ENCODE measurements around the gene AKIP1.

The AKIP1 gene

GRCh38 chr11:8914661-8915018 is 3.7 kb downstream of the AKIP1 start:
- H3K9ac ChIP-seq (ENCODE audit: low read length in 5 of 5) = no peak overlapping the region
- H3K9me3 ChIP-seq (ENCODE audit: control insufficient read depth in 5 of 5, low read length in 5 of 5) = no peaks in the 10 kb centered on the region
- H3K27ac ChIP-seq (ENCODE audit: low read depth, low read length) = no peak overlapping the region
- peaks cover 5 to 42% (median 33%) of the 10 kb centered on the region in 5 donors for H3K4me1 ChIP-seq (ENCODE audit: control insufficient read depth in 5 of 5, insufficient read depth in 5 of 5, low read length in 5 of 5)
- peak overlapping the region in 2 of 5 donors; percentile 17 to 32 for H3K4me3 ChIP-seq (ENCODE audit: low read depth in 1 of 5, low read length in 5 of 5)
- peaks cover 16 to 36% (median 24%) of the 10 kb centered on the region in 5 donors for H3K36me3 ChIP-seq (ENCODE audit: control insufficient read depth in 5 of 5, insufficient read depth in 5 of 5, low read length in 5 of 5)
- H3K27me3 ChIP-seq (ENCODE audit: control insufficient read depth in 5 of 5, insufficient read depth in 4 of 5, low read length in 5 of 5) = no peaks in the 10 kb centered on the region

GRCh38 chr11:8917157-8917825 is 6.3 kb downstream of the AKIP1 start:
- no peak overlapping the region for H3K27ac ChIP-seq (ENCODE audit: low read depth, low read length)
- peaks cover 2 to 22% (median 18%) of the 10 kb centered on the region in 5 donors for H3K4me1 ChIP-seq (ENCODE audit: control insufficient read depth in 5 of 5, insufficient read depth in 5 of 5, low read length in 5 of 5)
- H3K9me3 ChIP-seq (ENCODE audit: control insufficient read depth in 5 of 5, low read length in 5 of 5) = no peaks in the 10 kb centered on the region
- no peak overlapping the region for H3K9ac ChIP-seq (ENCODE audit: low read length in 5 of 5)
- H3K4me3 ChIP-seq (ENCODE audit: low read depth in 1 of 5, low read length in 5 of 5) = no peak overlapping the region
- no peaks in the 10 kb centered on the region for H3K27me3 ChIP-seq (ENCODE audit: control insufficient read depth in 5 of 5, insufficient read depth in 4 of 5, low read length in 5 of 5)
- peaks cover 16 to 62% (median 49%) of the 10 kb centered on the region in 5 donors for H3K36me3 ChIP-seq (ENCODE audit: control insufficient read depth in 5 of 5, insufficient read depth in 5 of 5, low read length in 5 of 5)

GRCh38 chr11:8922691-8923090 is 11.7 kb downstream of the AKIP1 start:
- Histone ChIP-seq H3K27me3 (ENCODE audit: control insufficient read depth in 5 of 5, insufficient read depth in 4 of 5, low read length in 5 of 5) (no peaks in the 10 kb centered on the region), H3K9ac (ENCODE audit: low read length in 5 of 5) (no peak overlapping the region), H3K4me3 (ENCODE audit: low read depth in 1 of 5, low read length in 5 of 5) (no peak overlapping the region), H3K9me3 (ENCODE audit: control insufficient read depth in 5 of 5, low read length in 5 of 5) (no peaks in the 10 kb centered on the region), H3K36me3 (ENCODE audit: control insufficient read depth in 5 of 5, insufficient read depth in 5 of 5, low read length in 5 of 5) (peaks cover 16 to 71% (median 51%) of the 10 kb centered on the region in 5 donors), H3K4me1 (ENCODE audit: control insufficient read depth in 5 of 5, insufficient read depth in 5 of 5, low read length in 5 of 5) (peaks cover 0 to 2% (median 0%) of the 10 kb centered on the region in 5 donors), H3K27ac (ENCODE audit: low read depth, low read length) (no peak overlapping the region)

- no peak overlapping the region for H3K9ac ChIP-seq (ENCODE audit: low read length in 5 of 5)
- no peaks in the 10 kb centered on the region for H3K9me3 ChIP-seq (ENCODE audit: control insufficient read depth in 5 of 5, low read length in 5 of 5)
- no peak overlapping the region for H3K27ac ChIP-seq (ENCODE audit: low read depth, low read length)
- H3K4me1 ChIP-seq (ENCODE audit: control insufficient read depth in 5 of 5, insufficient read depth in 5 of 5, low read length in 5 of 5) = no peaks in the 10 kb centered on the region
- peaks cover 3 to 41% (median 23%) of the 10 kb centered on the region in 5 donors for H3K36me3 ChIP-seq (ENCODE audit: control insufficient read depth in 5 of 5, insufficient read depth in 5 of 5, low read length in 5 of 5)
- H3K27me3 ChIP-seq (ENCODE audit: control insufficient read depth in 5 of 5, insufficient read depth in 4 of 5, low read length in 5 of 5) = no peaks in the 10 kb centered on the region
- no peak overlapping the region for H3K4me3 ChIP-seq (ENCODE audit: low read depth in 1 of 5, low read length in 5 of 5)
Measured at GRCh38 chr11:8925711-8926110, 14.7 kb downstream of the AKIP1 start.

GRCh38 chr11:8926236-8926635 is 15.2 kb downstream of the AKIP1 start:
- no peak overlapping the region for H3K27ac ChIP-seq (ENCODE audit: low read depth, low read length)
- no peaks in the 10 kb centered on the region for H3K27me3 ChIP-seq (ENCODE audit: control insufficient read depth in 5 of 5, insufficient read depth in 4 of 5, low read length in 5 of 5)
- no peak overlapping the region for H3K9ac ChIP-seq (ENCODE audit: low read length in 5 of 5)
- H3K9me3 ChIP-seq (ENCODE audit: control insufficient read depth in 5 of 5, low read length in 5 of 5) = no peaks in the 10 kb centered on the region
- peaks cover 3 to 36% (median 18%) of the 10 kb centered on the region in 5 donors for H3K36me3 ChIP-seq (ENCODE audit: control insufficient read depth in 5 of 5, insufficient read depth in 5 of 5, low read length in 5 of 5)
- no peaks in the 10 kb centered on the region for H3K4me1 ChIP-seq (ENCODE audit: control insufficient read depth in 5 of 5, insufficient read depth in 5 of 5, low read length in 5 of 5)
- no peak overlapping the region for H3K4me3 ChIP-seq (ENCODE audit: low read depth in 1 of 5, low read length in 5 of 5)

GRCh38 chr11:8927233-8927632 is 16.2 kb downstream of the AKIP1 start:
- Histone ChIP-seq H3K27me3 (ENCODE audit: control insufficient read depth in 5 of 5, insufficient read depth in 4 of 5, low read length in 5 of 5) (no peaks in the 10 kb centered on the region), H3K9me3 (ENCODE audit: control insufficient read depth in 5 of 5, low read length in 5 of 5) (no peaks in the 10 kb centered on the region), H3K4me1 (ENCODE audit: control insufficient read depth in 5 of 5, insufficient read depth in 5 of 5, low read length in 5 of 5) (no peaks in the 10 kb centered on the region), H3K9ac (ENCODE audit: low read length in 5 of 5) (no peak overlapping the region), H3K27ac (ENCODE audit: low read depth, low read length) (no peak overlapping the region), H3K4me3 (ENCODE audit: low read depth in 1 of 5, low read length in 5 of 5) (no peak overlapping the region), H3K36me3 (ENCODE audit: control insufficient read depth in 5 of 5, insufficient read depth in 5 of 5, low read length in 5 of 5) (peaks cover 3 to 26% (median 9%) of the 10 kb centered on the region in 5 donors)

- Histone ChIP-seq H3K9me3 (ENCODE audit: control insufficient read depth in 5 of 5, low read length in 5 of 5) (no peaks in the 10 kb centered on the region), H3K27me3 (ENCODE audit: control insufficient read depth in 5 of 5, insufficient read depth in 4 of 5, low read length in 5 of 5) (no peaks in the 10 kb centered on the region), H3K27ac (ENCODE audit: low read depth, low read length) (no peak overlapping the region), H3K36me3 (ENCODE audit: control insufficient read depth in 5 of 5, insufficient read depth in 5 of 5, low read length in 5 of 5) (peaks cover 0 to 16% (median under 1%) of the 10 kb centered on the region in 5 donors), H3K4me3 (ENCODE audit: low read depth in 1 of 5, low read length in 5 of 5) (no peak overlapping the region), H3K9ac (ENCODE audit: low read length in 5 of 5) (no peak overlapping the region), H3K4me1 (ENCODE audit: control insufficient read depth in 5 of 5, insufficient read depth in 5 of 5, low read length in 5 of 5) (no peaks in the 10 kb centered on the region)
Measured at GRCh38 chr11:8928205-8928604, 17.2 kb downstream of the AKIP1 start.

GRCh38 chr11:8928981-8929615 is 18.1 kb downstream of the AKIP1 start:
- no peaks in the 10 kb centered on the region for H3K9me3 ChIP-seq (ENCODE audit: control insufficient read depth in 5 of 5, low read length in 5 of 5)
- no peak overlapping the region for H3K27ac ChIP-seq (ENCODE audit: low read depth, low read length)
- peaks cover 0 to 16% (median 0%) of the 10 kb centered on the region in 5 donors for H3K36me3 ChIP-seq (ENCODE audit: control insufficient read depth in 5 of 5, insufficient read depth in 5 of 5, low read length in 5 of 5)
- no peaks in the 10 kb centered on the region for H3K27me3 ChIP-seq (ENCODE audit: control insufficient read depth in 5 of 5, insufficient read depth in 4 of 5, low read length in 5 of 5)
- no peaks in the 10 kb centered on the region for H3K4me1 ChIP-seq (ENCODE audit: control insufficient read depth in 5 of 5, insufficient read depth in 5 of 5, low read length in 5 of 5)
- no peak overlapping the region for H3K9ac ChIP-seq (ENCODE audit: low read length in 5 of 5)
- H3K4me3 ChIP-seq (ENCODE audit: low read depth in 1 of 5, low read length in 5 of 5) = no peak overlapping the region

GRCh38 chr11:8930456-8931175 is 19.6 kb downstream of the AKIP1 start:
- Histone ChIP-seq H3K27ac (ENCODE audit: low read depth, low read length) (no peak overlapping the region), H3K27me3 (ENCODE audit: control insufficient read depth in 5 of 5, insufficient read depth in 4 of 5, low read length in 5 of 5) (no peaks in the 10 kb centered on the region)

GRCh38 chr11:8932564-8933180 is 21.7 kb downstream of the AKIP1 start, which contains the start of gene C11orf16:
C11orf16 (minus strand) TSS chr11:8932947; CDS start chr11:8932308, 639 bp downstream.
- Histone ChIP-seq H3K4me3 (ENCODE audit: low read depth in 1 of 5, low read length in 5 of 5) (no peak within 1 kb of the TSS), H3K27me3 (ENCODE audit: control insufficient read depth in 5 of 5, insufficient read depth in 4 of 5, low read length in 5 of 5) (no peaks in the 10 kb centered on the region), H3K36me3 (ENCODE audit: control insufficient read depth in 5 of 5, insufficient read depth in 5 of 5, low read length in 5 of 5) (no peaks in the 10 kb centered on the region), H3K9me3 (ENCODE audit: control insufficient read depth in 5 of 5, low read length in 5 of 5) (no peaks in the 10 kb centered on the region), H3K9ac (ENCODE audit: low read length in 5 of 5) (no peak within 1 kb of the TSS), H3K4me1 (ENCODE audit: control insufficient read depth in 5 of 5, insufficient read depth in 5 of 5, low read length in 5 of 5) (no peaks in the 10 kb centered on the region), H3K27ac (ENCODE audit: low read depth, low read length) (no peak within 1 kb of the TSS)

More at GRCh38 chr11:8930456-8931175, 19.6 kb downstream of the AKIP1 start:
- Histone ChIP-seq H3K4me3 (ENCODE audit: low read depth in 1 of 5, low read length in 5 of 5) (no peak overlapping the region), H3K9ac (ENCODE audit: low read length in 5 of 5) (no peak overlapping the region), H3K9me3 (ENCODE audit: control insufficient read depth in 5 of 5, low read length in 5 of 5) (no peaks in the 10 kb centered on the region), H3K4me1 (ENCODE audit: control insufficient read depth in 5 of 5, insufficient read depth in 5 of 5, low read length in 5 of 5) (no peaks in the 10 kb centered on the region), H3K36me3 (ENCODE audit: control insufficient read depth in 5 of 5, insufficient read depth in 5 of 5, low read length in 5 of 5) (peaks cover 0 to 2% (median 0%) of the 10 kb centered on the region in 5 donors)

All from subcutaneous abdominal adipose tissue (tissue), 5 donors.